WTC11 (cell line): ENCODE results near the gene ADGRE1.

Source experiments
- AR ChIP-seq: fragments of 250-450 bp; sonication (Bioruptor Pico); IDR thresholded peaks from 2 replicates; pipeline ENCODE4 v1.9.0; 2021; ENCODE audit warnings: mild to moderate bottlenecking
- CREB1 ChIP-seq: sonication (generic); formaldehyde crosslinking; IDR thresholded peaks from 2 replicates; pipeline ENCODE4 v1.8.0; 2023; ENCODE audit warnings: mild to moderate bottlenecking, missing genetic modification reagents
- CTCF ChIP-seq: fragments of 200-600 bp; IDR thresholded peaks from 2 replicates; pipeline ENCODE4 v1.8.0; 2022; ENCODE audit warnings: antibody characterized with exemption
- E2F1 ChIP-seq: sonication (generic); formaldehyde crosslinking; IDR thresholded peaks from 2 replicates; pipeline ENCODE4 v1.8.0; 2022; ENCODE audit warnings: mild to moderate bottlenecking, missing genetic modification reagents
- E2F5 ChIP-seq: sonication (generic); formaldehyde crosslinking; IDR thresholded peaks from 2 replicates; pipeline ENCODE4 v1.8.1; 2022; ENCODE audit warnings: mild to moderate bottlenecking, moderate library complexity, missing genetic modification reagents
- JUN ChIP-seq: sonication (generic); formaldehyde crosslinking; IDR thresholded peaks from 2 replicates; pipeline ENCODE4 v1.8.0; 2023; ENCODE audit warnings: mild to moderate bottlenecking, missing genetic modification reagents
- MAX ChIP-seq: sonication (generic); formaldehyde crosslinking; IDR thresholded peaks from 2 replicates; pipeline ENCODE4 v1.8.0; 2022; ENCODE audit warnings: mild to moderate bottlenecking, missing genetic modification reagents
- RELA ChIP-seq: sonication (generic); formaldehyde crosslinking; IDR thresholded peaks from 2 replicates; pipeline ENCODE4 v1.8.1; 2022; ENCODE audit warnings: missing genetic modification reagents, mild to moderate bottlenecking, borderline replicate concordance
- USF2 ChIP-seq: sonication (generic); formaldehyde crosslinking; IDR thresholded peaks from 2 replicates; pipeline ENCODE4 v1.8.1; 2023; ENCODE audit warnings: mild to moderate bottlenecking, missing genetic modification reagents, moderate library complexity
- ZBTB21 ChIP-seq: sonication (generic); formaldehyde crosslinking; IDR thresholded peaks from 2 replicates; pipeline ENCODE4 v1.8.1; 2023; ENCODE audit warnings: mild to moderate bottlenecking, missing genetic modification reagents, borderline replicate concordance
- ZNF138 ChIP-seq: sonication (generic); formaldehyde crosslinking; conservative IDR thresholded peaks from 2 replicates; pipeline ENCODE4 v1.8.1; 2022; ENCODE audit warnings: mild to moderate bottlenecking, moderate library complexity, missing genetic modification reagents
- ZNF281 ChIP-seq: sonication (generic); formaldehyde crosslinking; IDR thresholded peaks from 2 replicates; pipeline ENCODE4 v1.8.0; 2023; ENCODE audit warnings: mild to moderate bottlenecking, missing genetic modification reagents

- TF ChIP-seq MAX (CRISPR knock-in tag) (no peak), AR (no peak), CTCF (no peak), USF2 (CRISPR knock-in tag) (no peak), E2F1 (CRISPR knock-in tag) (no peak), RELA (no peak), E2F5 (CRISPR knock-in tag) (no peak), ZBTB21 (CRISPR knock-in tag) (no peak), ZNF138 (CRISPR knock-in tag) (no peak), CREB1 (CRISPR knock-in tag) (no peak), ZNF281 (no peak), JUN (CRISPR knock-in tag) (no peak)
These were observed 24.1 kb downstream of the ADGRE1 start for GRCh38 chr19:6911523-6911922.
